Measurements from ENCODE around the gene RARRES2.

Gene RARRES2

GRCh38 chr7:150361807-150362621 lies 20.6 kb upstream of the RARRES2 start:
- no peak for DNase-seq (ENCODE audit: low read depth)

GRCh38 chr7:150361402-150361801 lies 20.0 kb upstream of the RARRES2 start:
- DNase-seq (ENCODE audit: low read depth) = no peak

GRCh38 chr7:150360363-150361058 lies 19.1 kb upstream of the RARRES2 start:
- no peak for DNase-seq (ENCODE audit: low read depth)

DNA sequence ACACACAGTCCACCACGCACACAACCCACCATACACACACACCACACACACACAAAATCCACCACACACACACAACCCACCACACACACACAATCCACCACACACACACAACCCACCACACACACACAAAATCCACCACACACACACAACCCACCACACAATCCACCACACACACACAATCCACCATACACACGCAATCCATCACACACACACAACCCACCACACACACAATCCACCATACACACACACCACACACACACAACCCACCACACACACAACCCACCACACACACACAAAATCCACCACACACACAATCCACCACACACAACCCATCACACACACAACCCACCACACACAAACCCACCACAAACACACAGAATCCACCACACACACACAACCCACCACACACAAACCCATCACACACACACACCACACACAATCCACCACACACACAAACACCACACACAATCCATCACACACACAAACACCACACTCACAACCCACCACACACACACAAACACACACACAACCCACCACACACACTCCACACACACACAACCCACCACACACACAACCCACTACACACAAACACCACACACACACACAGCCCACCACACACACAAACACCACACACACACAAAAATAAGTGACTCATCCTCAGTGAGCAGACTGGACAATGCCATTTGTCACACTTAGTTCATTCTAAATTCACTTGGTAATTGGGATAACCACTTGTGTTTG lies 18.4 kb upstream of the RARRES2 start:
- no peak for DNase-seq (ENCODE audit: low read depth)

DNA sequence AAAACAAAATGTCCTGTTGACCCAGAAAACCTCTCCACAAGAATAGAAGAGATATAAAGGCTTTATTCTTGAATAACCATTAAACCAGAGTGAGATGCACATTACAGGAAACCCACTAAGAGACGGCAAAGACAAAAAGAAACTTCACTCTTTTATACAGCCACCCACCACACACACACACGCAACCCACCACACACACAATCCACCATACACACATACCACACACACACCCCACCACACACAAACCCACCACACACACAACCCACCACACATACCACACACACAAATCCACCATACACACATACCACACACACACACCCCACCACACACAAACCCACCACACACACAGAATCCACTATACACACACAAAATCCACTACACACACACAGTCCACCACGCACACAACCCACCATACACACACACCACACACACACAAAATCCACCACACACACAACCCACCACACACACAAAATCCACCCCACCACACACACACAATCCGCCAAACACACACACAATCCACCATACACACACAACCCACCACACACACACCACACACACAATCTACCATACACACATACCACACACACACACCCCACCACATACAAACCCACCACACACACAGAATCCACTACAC lies 17.7 kb upstream of the RARRES2 start:
- no peak for DNase-seq (ENCODE audit: low read depth)

DNA sequence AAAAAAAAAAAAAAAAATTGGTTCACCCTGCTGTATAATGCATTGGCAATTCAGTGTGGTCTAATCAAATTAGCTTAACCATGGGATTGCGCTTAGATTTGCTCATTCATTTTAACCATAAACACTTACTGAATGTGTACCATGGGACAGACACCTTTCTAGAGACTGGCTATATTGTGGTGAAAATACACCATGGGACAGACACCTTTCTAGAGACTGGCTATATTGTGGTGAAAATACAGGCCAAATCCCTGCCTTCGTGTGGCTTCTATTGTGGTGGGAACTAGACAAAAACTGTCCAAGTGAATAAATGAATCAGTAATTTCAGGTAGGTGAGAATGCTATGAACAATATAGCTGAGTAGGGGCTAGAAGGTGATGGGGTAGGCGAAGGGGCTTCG lies 17.0 kb upstream of the RARRES2 start:
- DNase-seq (ENCODE audit: low read depth) = no peak

DNA sequence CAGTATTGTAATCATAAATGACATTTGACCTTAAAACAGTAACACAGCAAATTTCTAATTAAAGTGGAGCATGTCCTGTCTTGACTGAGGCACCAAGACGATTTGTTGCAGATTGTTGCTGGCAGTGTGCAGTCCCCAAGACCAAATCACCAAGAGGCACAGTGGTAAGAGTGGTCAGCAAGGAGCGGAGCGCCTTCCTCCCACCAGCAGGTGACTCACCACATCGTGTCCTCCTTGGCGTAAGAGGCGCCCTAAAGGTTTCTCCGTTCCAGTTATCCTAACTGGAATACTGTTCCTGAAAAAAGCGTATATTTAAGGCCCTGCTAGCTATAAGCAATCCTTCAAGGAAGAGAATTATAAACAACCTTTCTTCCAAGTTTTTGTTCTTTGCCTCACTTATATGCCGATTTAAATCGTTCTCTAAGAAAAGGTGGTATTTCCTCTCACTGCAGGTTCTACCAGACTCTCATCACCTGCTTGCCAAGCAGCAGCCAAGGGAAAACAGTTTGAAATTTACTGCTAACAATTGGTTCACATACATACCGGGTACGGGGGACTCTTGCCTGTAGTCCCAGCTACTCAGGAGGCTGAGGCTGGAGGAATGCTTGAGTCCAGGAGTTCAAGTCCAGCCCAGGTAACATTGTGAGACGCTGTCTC lies 16.5 kb upstream of the RARRES2 start:
- no peak for DNase-seq (ENCODE audit: low read depth)

GRCh38 chr7:150357270-150357669 lies 15.8 kb upstream of the RARRES2 start:
- DNase-seq (ENCODE audit: low read depth) = peak; percentile 48

GRCh38 chr7:150356265-150356897 lies 15.0 kb upstream of the RARRES2 start:
- no peak for DNase-seq (ENCODE audit: low read depth)

DNA sequence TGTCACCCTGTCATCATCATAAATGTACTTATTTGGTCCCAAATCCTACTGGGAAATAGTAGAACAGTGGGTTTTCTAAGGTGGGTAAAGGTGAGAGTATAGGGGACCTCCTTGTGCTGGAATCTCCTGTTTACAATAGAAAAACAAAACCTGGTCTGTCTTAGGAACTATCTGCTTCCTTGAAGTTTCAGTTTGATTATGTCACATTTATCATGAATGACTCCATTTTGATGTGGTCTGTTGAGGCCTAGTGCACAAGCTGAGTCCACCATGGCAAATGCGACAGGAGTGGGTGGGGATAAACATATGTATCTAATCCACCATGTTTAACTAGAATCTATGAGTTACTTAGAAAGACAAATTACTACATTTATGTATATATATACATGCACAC lies 14.2 kb upstream of the RARRES2 start:
- DNase-seq (ENCODE audit: low read depth) = no peak

GRCh38 chr7:150351587-150352194 lies 10.3 kb upstream of the RARRES2 start:
- DNase-seq (ENCODE audit: low read depth) = no peak

- no peak for DNase-seq (ENCODE audit: low read depth)
Observed at GRCh38 chr7:150346922-150347321, 5.5 kb upstream of the RARRES2 start.

DNA sequence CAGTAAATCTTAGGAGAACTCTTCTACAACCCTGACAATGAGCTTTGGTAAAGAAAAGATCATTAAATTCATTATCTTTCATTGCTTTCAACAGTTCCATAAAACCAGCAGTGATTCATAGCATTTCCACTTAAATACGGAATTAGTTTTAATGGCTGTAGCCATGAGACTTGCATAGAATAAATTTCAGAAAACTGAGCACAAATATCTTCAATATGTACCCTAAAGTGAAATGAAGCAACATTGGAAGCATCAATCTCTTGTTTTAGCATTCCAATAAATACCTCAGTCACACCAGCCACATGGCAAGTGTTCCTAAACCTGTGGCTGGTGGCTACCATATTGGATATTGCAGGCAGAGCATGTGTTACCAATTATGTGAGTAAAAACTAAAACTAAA lies 3.6 kb upstream of the RARRES2 start:
- DNase-seq (ENCODE audit: low read depth) = no peak

- DNase-seq (ENCODE audit: low read depth) = no peak
Observed at GRCh38 chr7:150344299-150344698, 2.9 kb upstream of the RARRES2 start.

DNA sequence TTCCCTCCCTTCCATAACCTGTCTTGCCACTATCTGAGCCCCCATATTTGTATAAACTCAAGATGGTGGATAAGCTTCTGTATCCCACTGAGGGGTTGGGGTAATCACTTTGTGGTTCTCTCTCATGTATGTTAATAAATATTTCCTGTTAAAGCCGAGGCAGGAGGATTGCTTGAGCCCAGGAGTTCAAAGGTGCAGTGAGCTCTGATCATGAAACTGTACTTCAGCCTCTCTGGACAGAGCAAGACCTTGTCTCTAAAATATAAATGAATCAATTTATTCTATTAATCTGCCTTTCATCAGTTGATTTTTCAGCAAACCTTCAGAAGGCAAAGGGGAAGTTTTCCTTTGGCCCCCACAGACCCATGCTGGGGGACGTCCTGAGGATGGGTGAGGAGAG lies 1.8 kb upstream of the RARRES2 start:
- DNase-seq (ENCODE audit: low read depth) = no peak

DNA sequence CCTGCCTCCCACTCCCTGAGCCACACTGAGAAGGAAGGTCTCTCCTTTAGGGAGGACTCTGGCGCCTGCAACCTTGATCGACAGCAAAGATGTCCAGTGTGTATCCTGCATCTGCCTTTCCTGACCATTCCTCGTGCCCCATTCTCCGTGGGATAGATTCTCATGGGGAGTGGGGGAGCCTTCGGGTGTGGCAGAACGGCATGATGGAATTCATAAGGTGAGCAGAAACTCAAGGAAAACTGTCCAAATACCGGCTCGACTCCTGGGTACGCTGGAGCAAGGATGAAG lies 636 bp upstream of the RARRES2 start:
- DNase-seq (ENCODE audit: low read depth) = no peak

DNA sequence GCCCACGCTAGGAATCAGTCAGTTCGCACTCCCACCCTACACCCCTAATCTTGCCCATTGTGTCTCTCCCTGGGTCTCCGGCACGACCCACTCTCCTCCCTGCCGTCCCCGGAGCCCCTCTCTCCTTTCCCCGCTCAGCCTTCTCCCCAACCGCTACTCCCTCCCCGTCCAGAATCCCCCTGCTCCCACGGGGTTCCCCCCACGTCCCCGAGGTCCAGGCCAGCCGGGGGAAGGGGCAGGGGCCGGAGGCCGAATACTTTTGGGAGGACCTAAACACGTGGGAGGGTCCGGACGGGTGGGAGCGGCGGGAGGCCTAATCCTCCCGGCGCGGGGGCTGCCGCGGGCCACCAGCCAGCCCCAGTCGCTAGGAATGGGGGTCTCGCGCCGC lies 560 bp downstream of the RARRES2 start:
- DNase-seq (ENCODE audit: low read depth) = no peak

DNA sequence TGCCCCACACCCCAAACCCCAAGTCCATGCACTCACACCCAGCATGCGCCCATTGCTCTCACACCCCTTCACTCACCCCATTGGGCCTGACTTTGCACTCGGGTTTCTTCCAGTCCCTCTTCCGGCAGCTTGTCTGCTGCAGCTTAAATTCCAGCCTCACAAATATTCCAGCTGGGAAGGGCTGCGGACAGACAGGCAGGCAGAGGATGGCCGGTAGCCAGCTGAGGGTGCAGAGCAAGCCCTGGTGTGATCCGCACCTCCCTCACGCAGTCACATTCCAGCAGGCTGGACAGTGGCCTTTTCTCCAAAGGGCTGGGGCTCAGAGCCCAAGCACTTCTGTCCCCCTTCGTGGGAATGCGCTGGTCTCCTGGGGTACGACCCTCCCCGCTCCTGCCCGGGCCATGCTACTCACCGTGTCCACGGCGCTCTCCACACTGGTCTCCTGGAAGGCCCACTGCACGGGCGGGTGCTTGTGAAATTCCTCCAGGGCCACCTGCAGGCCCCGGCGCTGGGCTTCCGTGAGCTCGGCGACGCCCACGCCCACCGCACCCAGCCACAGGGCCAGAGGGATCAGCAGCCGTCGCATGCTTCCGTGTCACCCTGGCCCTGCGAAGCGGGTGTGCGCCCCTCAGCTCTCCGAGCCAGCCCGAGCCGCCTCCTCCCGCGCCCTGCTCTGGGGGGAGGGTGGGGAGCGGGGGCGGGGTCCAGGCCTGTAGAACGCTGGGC lies 1.2 kb downstream of the RARRES2 start:
- DNase-seq (ENCODE audit: low read depth) = no peak

GRCh38 chr7:150339409-150339809 lies 2.0 kb downstream of the RARRES2 start:
- no peak for DNase-seq (ENCODE audit: low read depth)

DNA sequence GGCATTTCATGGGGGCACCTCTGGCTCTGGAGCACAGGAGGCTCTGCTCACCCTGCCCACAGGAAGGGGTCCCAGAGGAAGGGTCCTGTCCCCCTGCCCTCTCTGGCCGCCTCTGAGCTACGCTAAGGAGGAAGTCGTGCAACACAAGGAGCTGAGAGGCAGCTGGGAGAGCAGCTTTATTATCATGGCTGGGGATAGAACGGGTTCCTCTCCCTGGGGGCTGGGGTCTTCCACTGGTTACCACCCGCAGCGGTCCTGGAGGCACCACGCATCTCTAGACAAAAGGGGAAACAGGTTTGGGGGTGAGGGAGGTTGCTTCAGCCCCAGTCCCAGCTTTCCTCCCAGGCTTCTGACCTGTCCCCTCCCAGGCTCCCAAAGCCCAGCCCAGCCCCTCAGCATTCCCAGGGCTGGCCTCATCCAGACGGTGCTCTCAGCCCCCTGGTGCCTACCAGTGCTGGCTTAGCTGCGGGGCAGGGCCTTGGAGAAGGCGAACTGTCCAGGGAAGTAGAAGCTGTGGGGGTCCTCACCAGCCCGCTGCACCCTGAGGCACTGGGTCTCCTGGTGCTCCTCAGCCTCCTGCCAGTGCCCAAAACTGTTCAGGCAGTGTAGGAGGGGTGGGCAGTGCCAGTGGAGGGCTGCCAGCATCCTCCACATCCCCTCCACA lies 3.1 kb downstream of the RARRES2 start:
- DNase-seq (ENCODE audit: low read depth) = no peak
